HUES48 (cell line): ENCODE measurements around the gene NOXO1.
A peak's percentile ranks its signal among the peaks of the same experiment; 100 is the strongest.

ENCODE experiments used
- H3K27ac ChIP-seq: one replicate; pipeline ENCODE4 v1.7.0; 2013; ENCODE audit warnings: low read depth, low read length, inconsistent platforms
- H3K27me3 ChIP-seq: 2 replicates; pipeline ENCODE4 v1.6.1; 2013; ENCODE audit warnings: mild to moderate bottlenecking, low read length; ENCODE audit not compliant: control insufficient read depth, insufficient read depth
- H3K36me3 ChIP-seq: 2 replicates; pipeline ENCODE4 v1.6.1; 2013; ENCODE audit warnings: low read length; ENCODE audit not compliant: control insufficient read depth, insufficient read depth
- H3K4me1 ChIP-seq: 2 replicates; pipeline ENCODE4 v1.6.1; 2013; ENCODE audit warnings: mild to moderate bottlenecking, low read length; ENCODE audit not compliant: control insufficient read depth, insufficient read depth
- H3K4me3 ChIP-seq: 2 replicates; pipeline ENCODE4 v1.5.1; 2013; ENCODE audit warnings: mild to moderate bottlenecking, low read depth, low read length
- H3K9ac ChIP-seq: 2 replicates; pipeline ENCODE4 v1.6.1; 2013; ENCODE audit warnings: mild to moderate bottlenecking, low read depth, low read length, moderate library complexity
- H3K9me3 ChIP-seq: 2 replicates; pipeline ENCODE4 v1.6.1; 2013; ENCODE audit warnings: low read length; ENCODE audit not compliant: control insufficient read depth, insufficient read depth

NOXO1 gene

DNA sequence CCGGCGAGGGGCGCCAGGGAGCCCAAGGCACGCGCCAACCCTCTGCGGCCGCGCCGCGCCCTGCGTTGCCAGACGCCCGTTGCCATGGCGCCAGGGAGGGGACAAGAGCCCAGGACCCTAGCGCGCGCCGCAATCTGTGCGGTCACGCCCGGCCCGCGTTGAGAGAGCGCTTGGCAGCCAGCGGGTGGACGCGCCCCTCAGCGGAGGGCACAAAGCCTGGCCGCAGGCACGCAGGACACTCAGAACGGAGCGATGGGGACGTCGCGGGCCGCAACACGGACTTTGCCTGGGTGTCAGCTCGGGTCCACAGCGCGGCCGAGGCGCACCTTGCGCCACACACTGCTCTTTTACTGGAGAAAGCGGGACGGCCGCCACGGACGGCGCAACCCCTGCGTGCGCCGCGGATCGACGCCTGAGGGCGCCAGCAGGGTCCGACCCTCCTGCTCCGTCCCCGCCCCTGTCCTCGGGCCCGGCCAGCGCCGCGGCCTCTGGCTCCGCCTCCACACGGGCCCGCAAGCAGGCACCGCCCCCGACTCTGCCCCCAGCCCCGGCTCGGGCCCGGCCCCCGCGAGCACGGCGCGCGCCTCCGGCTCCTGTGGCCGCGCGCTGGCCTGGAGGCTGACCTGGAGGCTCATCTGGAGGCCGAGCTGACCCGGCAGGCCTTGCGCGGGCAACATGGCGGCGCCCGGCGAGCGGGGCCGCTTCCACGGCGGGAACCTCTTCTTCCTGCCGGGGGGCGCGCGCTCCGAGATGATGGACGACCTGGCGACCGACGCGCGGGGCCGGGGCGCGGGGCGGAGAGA is 2.5 kb upstream of the NOXO1 start, which contains the start of gene GFER:
Gene GFER, plus strand, starts transcription at position 650 of the 803 bp plus-strand sequence. Its CDS starts 26 bp downstream, at position 676.
- Histone ChIP-seq H3K36me3 (peaks cover 18% of the 10 kb centered on the region), H3K27ac (peak within 1 kb of the TSS; percentile 87), H3K9ac (peak within 1 kb of the TSS; percentile 86), H3K4me1 (peaks cover 30% of the 10 kb centered on the region), H3K9me3 (no peaks in the 10 kb centered on the region), H3K27me3 (peaks cover 44% of the 10 kb centered on the region), H3K4me3 (peak within 1 kb of the TSS; percentile 81)

DNA sequence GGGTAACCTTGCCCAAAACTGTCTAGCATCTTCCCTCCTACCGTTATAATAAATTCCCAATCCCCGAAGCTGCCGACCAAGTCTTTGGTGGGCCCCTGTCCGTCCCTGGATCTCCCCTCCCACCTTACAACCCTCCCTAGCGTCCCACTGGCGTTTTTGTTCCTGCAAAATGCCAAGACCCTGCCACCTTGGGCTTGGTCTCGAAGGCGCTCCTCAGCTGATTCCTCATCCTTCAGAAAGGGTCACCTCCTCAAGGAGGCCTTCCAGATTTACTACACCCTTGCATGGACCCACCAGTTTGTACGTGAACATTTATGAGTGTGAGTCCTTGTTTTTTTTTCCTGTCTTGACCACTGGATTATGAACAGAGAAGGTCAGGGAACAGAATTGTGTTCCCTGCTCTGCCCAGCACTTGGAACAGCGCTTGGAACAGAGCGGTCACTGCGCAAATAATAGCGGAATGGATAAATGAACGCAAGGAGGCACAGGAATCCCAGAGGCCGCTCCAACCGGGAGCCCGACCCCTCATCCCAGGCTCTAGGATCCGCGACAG is 1.8 kb upstream of the NOXO1 start:
- peaks cover 20% of the 10 kb centered on the region for H3K36me3 ChIP-seq
- H3K4me3 ChIP-seq: peak overlapping the region; percentile 81
- peak overlapping the region; percentile 87 for H3K27ac ChIP-seq
- H3K4me1 ChIP-seq: peaks cover 27% of the 10 kb centered on the region
- peaks cover 41% of the 10 kb centered on the region for H3K27me3 ChIP-seq
- H3K9ac ChIP-seq: no peak overlapping the region
- H3K9me3 ChIP-seq: no peaks in the 10 kb centered on the region

DNA sequence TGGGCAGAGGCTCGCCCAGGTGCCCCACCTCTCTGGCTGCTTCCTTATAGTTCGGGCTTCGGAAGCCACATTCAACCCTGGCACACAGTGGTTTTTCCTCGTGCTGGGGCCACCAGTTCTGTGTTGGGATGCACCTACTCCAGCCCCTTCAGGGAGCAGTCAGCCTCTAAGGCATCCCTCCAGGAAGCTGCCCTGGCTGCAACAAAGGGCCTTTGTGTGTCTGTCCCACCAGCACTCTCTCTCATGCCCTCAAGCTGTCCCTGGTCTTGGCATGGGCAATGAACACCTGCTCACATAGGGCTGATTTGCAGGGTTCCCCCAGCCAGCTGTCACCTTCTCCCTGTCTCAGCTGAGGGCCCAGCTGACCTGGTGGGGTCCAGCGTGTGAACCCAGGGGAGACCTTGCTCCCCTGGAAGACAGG is 754 bp upstream of the NOXO1 start:
- no peaks in the 10 kb centered on the region for H3K9me3 ChIP-seq
- H3K4me3 ChIP-seq: no peak overlapping the region
- H3K4me1 ChIP-seq: peaks cover 27% of the 10 kb centered on the region
- H3K27ac ChIP-seq: no peak overlapping the region
- peaks cover 41% of the 10 kb centered on the region for H3K27me3 ChIP-seq
- peaks cover 29% of the 10 kb centered on the region for H3K36me3 ChIP-seq
- H3K9ac ChIP-seq: no peak overlapping the region

DNA sequence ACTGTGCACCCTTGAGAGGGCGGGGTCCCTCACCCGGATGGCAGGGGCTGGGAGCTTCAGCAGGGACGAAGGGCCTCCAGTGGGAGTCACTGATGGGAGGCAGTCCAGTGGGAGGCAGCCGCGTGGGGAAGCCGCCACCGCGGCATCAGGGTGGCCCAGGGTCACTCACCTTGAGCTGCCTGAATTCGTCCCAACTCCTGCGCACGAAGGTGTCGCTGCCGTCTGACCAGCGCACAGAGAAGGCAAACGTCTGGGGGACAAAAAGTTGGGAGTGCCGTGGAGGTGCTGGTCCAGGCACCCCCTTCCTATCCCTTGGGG is 540 bp downstream of the NOXO1 start:
- H3K9me3 ChIP-seq: no peaks in the 10 kb centered on the region
- no peak overlapping the region for H3K27ac ChIP-seq
- H3K9ac ChIP-seq: no peak overlapping the region
- peaks cover 41% of the 10 kb centered on the region for H3K27me3 ChIP-seq
- peak overlapping the region; percentile 57; the same call in 1 of the 2 replicates for H3K4me3 ChIP-seq
- H3K36me3 ChIP-seq: peaks cover 29% of the 10 kb centered on the region
- H3K4me1 ChIP-seq: peaks cover 27% of the 10 kb centered on the region

DNA sequence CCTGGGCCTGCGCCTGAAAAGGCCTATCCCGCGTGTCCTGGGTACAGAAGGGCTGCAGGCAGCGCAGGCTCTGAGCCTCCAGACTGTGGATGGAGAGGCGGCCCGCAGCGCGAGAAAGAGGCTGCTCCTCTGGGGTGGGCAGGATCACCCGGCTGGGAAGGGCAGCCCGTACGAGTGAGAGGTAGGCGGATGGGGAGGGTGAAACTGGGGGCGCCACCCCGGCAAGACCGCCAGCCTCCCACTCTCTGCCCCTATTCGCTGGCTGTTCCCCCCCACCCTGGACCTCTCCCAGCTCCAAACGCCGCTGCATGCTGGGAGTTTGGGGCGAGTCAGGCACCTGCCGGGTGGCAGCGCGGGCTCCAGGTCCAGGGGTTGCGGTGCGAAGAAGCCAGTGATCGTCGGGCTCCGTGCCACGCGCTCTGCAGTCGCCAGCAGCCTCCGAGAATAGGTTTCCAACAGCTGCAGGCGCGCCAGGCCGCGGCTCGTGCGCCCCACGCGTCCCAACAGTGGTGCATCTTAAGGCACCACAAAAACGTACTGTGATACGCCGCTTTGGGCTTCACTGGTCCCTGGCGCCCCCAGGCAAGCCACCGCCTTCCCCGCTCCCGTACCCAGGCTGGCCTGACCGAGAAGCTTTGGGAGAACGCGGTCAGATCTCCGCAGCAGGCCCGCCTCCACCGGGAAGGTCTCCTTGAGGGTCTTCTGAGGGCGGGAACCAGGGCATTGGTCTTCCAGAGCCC is 1.1 kb downstream of the NOXO1 start:
- peaks cover 27% of the 10 kb centered on the region for H3K4me1 ChIP-seq
- H3K36me3 ChIP-seq: peaks cover 30% of the 10 kb centered on the region
- H3K9me3 ChIP-seq: no peaks in the 10 kb centered on the region
- H3K27me3 ChIP-seq: peaks cover 41% of the 10 kb centered on the region
- peak overlapping the region; percentile 57 for H3K4me3 ChIP-seq
- H3K27ac ChIP-seq: no peak overlapping the region
- H3K9ac ChIP-seq: no peak overlapping the region

DNA sequence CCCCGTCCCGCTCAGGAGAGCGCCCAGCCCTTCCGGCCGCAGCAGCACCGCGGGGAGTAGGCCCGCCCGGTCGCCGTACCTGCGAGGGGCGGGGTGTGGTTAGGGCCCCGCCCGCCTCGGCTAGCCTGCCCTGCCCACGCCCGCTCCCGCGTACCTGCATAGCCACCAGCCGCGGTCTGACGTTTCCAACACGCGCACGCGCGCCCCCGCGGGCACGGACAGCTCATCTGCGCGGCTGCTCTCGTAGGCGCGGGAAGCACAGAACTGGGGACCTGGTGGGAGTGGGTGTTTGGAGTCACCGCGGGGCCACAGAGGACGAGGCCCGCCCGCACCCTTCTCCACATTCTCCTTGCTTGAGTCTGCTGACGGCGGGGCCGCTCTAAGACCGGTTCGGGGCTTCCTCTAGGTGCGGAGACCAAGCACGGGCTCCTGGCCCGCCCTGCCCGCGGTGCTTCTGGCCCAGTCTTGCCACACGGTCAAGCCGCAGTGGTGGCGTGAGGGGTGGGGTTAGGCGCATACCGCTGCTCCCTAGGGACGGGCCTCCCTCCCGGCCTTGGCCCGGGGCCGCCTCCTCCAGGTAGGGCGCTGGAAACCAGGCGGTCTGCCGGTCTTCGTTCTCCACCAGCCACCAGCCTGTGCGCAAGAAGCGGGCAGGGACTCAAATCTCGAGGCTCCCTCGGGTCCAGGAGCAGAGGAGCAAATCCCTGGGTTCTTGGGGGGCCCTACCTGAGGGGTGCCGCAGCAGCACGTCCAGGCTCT is 1.8 kb downstream of the NOXO1 start:
- Histone ChIP-seq H3K4me1 (peaks cover 21% of the 10 kb centered on the region), H3K27me3 (peaks cover 41% of the 10 kb centered on the region), H3K27ac (no peak overlapping the region), H3K36me3 (peaks cover 37% of the 10 kb centered on the region), H3K9ac (no peak overlapping the region; the same call in 1 of the 2 replicates), H3K4me3 (peak overlapping the region; percentile 57), H3K9me3 (no peaks in the 10 kb centered on the region)

DNA sequence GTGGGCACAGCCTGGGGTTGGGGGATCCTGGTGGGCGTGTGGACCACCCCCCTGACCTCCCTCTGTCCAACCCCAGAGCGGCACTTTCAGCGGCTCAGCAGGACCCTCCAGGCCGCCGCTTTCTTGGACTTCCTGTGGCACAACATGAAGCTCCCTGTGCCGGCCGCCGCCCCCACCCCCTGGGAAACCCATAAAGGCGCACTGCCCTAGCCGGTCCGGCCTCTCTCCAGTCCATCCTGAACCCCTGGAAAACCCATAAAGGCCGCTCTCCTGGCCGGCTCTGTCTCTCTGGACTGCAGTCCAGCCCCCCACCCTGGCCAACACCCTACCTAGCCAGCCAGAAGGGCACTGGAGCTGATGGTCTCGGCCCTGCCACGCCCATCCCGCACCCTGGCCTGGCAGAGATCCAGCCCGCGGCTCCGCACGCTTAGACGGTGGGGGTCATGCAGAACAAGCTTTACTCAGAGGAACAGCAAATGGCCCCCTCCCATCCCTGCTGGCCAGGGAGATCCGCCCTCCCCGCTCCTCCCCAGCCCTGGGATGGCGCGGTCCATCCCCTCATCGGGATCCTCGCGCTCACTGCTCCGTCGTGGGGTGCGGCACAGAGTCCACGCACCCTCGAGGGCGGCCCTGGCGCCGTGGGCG is 2.7 kb downstream of the NOXO1 start:
- H3K27me3 ChIP-seq: peaks cover 41% of the 10 kb centered on the region
- H3K4me1 ChIP-seq: peaks cover 21% of the 10 kb centered on the region
- no peak overlapping the region for H3K27ac ChIP-seq
- H3K4me3 ChIP-seq: peak overlapping the region; percentile 57
- H3K9ac ChIP-seq: no peak overlapping the region
- no peaks in the 10 kb centered on the region for H3K9me3 ChIP-seq
- peaks cover 41% of the 10 kb centered on the region for H3K36me3 ChIP-seq

DNA sequence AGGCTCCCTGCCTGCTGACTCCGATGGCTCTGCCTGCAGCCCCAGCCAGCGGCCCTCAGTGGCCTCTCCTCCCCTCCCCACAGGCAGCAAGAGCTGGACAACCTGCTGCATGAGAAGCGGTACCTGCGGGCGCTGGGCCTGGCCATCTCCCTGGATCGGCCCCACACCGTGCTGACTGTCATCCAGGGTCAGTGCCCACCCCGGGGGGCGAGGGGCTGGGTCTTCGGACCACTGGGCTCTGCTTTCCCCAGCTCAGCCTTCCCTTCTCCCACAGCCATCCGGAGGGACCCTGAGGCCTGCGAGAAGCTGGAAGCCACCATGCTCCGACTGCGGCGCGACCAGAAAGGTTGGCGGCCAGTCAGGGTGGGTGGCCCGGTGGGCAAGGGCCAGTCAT is 3.4 kb downstream of the NOXO1 start:
- Histone ChIP-seq H3K4me3 (no peak overlapping the region), H3K9ac (no peak overlapping the region), H3K27ac (no peak overlapping the region), H3K36me3 (peaks cover 41% of the 10 kb centered on the region), H3K9me3 (no peaks in the 10 kb centered on the region), H3K4me1 (peaks cover 17% of the 10 kb centered on the region), H3K27me3 (peaks cover 36% of the 10 kb centered on the region)

DNA sequence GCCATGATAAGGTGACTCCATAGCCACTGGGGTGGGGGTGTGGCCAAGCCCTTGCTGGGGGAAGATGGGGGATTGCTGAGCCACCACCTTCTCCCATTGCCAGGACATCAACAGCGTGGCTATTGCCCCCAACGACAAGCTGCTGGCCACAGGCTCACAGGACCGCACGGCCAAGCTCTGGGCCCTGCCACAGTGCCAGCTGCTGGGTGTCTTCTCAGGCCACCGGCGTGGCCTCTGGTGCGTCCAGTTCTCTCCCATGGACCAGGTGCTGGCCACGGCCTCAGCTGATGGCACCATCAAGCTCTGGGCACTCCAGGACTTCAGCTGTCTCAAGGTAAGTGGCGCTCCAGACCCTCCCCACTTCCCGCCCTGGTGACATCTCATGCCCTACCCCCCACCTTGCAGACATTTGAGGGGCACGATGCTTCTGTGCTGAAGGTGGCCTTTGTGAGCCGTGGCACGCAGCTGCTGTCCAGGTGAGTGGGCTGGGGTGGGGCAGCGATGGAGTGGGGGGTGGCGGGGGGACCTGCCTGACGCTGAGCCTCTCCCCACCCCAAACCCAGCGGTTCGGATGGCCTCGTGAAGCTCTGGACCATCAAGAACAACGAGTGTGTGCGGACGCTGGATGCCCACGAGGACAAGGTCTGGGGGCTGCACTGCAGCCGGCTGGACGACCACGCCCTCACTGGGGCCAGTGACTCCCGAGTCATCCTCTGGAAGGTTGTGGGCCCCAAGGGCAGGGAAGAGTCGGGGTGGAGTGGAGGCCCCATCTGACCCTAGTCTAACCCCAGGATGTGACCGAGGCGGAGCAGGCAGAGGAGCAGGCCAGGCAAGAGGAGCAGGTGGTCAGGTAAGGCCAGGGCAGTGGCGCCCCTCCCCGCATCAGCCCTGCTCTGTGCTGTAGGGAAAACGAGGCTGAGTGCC is 4.1 kb downstream of the NOXO1 start:
- peaks cover 30% of the 10 kb centered on the region for H3K27me3 ChIP-seq
- no peak overlapping the region for H3K4me3 ChIP-seq
- no peak overlapping the region for H3K27ac ChIP-seq
- H3K9me3 ChIP-seq: no peaks in the 10 kb centered on the region
- peaks cover 17% of the 10 kb centered on the region for H3K4me1 ChIP-seq
- H3K9ac ChIP-seq: no peak overlapping the region
- peaks cover 41% of the 10 kb centered on the region for H3K36me3 ChIP-seq

DNA sequence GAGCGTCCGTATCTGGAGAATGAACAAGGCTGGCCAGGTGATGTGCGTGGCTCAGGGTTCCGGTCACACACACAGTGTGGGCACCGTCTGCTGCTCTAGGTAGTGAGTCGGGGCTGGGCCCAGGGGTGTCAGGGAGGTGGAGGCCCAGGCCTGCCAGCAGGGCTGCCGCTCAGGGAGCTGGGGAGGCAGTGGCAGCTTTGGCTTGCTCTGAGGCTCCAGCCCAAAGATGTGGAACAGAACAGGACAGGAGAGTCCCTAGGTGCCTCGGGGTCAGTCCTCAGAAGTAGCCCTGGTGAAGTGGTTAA is 5.1 kb downstream of the NOXO1 start:
- H3K9me3 ChIP-seq: no peaks in the 10 kb centered on the region
- peaks cover 9% of the 10 kb centered on the region; the same call in 1 of the 2 replicates for H3K4me1 ChIP-seq
- H3K36me3 ChIP-seq: peaks cover 41% of the 10 kb centered on the region
- no peak overlapping the region for H3K4me3 ChIP-seq
- H3K9ac ChIP-seq: no peak overlapping the region
- no peak overlapping the region for H3K27ac ChIP-seq
- H3K27me3 ChIP-seq: peaks cover 19% of the 10 kb centered on the region
